Stimulated activated CD4-positive, alpha-beta T cell treated with anti-CD3 and anti-CD28 coated beads, Interleukin-4, amount 100 ng/mL, for 24 hours (primary cell): ENCODE results near the gene COPZ2.

ENCODE experiments used
- DNase-seq: peaks from one replicate; pipeline ENCODE4 v3.0.0-alpha.2; 2020

Gene COPZ2

DNA sequence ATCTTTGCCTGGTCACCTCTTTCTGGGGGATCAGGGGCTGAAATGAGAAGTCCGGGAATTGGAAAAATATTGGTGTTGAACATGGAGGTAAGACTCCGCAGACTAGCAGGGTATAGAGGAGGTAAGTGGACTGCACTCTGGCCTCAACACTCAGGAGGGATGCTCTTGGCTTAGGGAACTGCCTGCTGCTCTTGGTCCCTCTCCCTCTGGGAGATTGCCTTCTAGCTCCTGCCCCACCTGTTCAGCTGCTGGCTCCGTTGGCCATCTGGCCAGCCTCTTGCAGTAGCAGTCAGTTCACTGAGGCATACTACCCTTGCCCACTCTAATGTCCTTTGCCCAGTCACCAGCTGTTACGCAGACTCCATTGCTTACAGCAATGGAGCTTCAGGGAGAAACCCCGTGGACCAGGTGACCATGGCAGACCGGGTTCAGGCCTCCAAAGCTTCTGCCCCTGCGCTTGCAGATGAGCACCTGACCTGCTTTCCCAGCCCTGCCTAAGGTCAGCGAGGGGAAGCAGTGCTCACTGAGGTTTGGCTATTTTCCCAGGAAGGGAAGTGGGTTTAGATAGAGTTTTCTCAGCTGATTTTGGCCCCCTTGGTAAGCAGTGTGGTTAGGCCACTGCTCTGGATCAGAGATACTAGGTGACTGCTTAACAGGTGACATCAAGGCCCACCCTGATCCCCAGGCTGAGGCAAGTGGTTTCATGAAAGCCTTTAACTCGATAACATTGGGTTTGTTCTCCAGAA lies 54.8 kb downstream of the COPZ2 start:
- DNase-seq, result no peak

- no peak for DNase-seq
Measured at GRCh38 chr17:47982091-47982617, 55.4 kb downstream of the COPZ2 start.

GRCh38 chr17:47981462-47981861 lies 56.1 kb downstream of the COPZ2 start:
- DNase-seq, result no peak

GRCh38 chr17:47980541-47980940 lies 57.1 kb downstream of the COPZ2 start:
- DNase-seq, result no peak

DNA sequence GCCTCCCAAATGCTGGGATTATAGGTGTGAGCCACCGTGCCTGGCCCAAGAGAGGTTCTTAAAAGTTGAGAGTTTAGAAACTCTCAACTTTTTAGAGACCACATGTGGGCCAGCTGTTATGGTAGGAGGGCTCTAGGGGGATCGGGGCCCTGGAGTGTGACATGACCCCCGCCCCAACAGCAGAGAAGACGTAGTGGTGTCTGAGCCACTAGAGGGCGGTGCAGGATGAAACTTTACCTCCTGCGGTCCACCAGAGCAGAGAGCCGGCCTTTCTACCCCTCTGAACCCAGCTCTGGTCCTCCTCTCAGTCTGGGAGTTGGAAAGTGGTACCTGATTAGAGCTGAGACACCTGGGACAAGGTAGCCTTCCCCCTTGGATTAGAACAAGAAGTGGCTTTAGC lies 59.3 kb downstream of the COPZ2 start:
- DNase-seq, result peak; percentile 40
